Transverse colon (tissue), 4 donors: ENCODE measurements around the gene TAS2R39.

Experiments
- CTCF ChIP-seq, 5 experiments: fragments of 200-600 bp in 3 of 5; fragments of 450-650 bp in 2 of 5; sonication (generic) in 3 of 5; IDR thresholded peaks; 1 replicate in 2 of 5; 2 replicates in 3 of 5; pipeline ENCODE4 v1.5.1; 2016 to 2017; ENCODE audit warnings: antibody characterized with exemption in 5 of 5, inconsistent platforms in 3 of 5, mild to moderate bottlenecking in 2 of 5, moderate library complexity in 1 of 5
- EP300 ChIP-seq: sonication (generic); formaldehyde crosslinking; IDR thresholded peaks from one replicate; pipeline ENCODE4 v1.6.1; 2017; ENCODE audit warnings: antibody characterized with exemption, low read depth
- POLR2AphosphoS5 ChIP-seq, 3 donors: sonication (generic); formaldehyde crosslinking; IDR thresholded peaks; one replicate each; pipeline ENCODE4 v1.6.1; 2016; ENCODE audit warnings: antibody characterized with exemption in 3 of 3

DNA sequence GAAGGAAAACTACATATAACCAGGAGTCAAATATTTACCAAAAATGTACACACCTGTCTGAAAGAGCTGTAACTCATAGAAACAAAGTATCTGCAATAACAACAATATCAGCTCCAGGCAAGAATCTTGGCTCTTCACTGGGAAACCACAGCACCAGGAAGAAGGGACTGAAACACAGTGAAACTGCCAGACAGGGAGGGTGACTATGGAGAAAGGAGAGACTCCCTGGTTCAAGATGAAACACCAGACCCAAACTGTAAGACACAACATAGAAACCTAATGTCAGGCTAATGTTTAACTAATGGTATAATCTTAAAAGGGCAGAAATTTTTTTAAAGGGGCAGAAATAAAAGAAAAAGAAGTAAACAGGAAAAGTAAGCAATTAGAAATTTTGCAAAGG, 11.5 kb upstream of the TAS2R39 start:
- TF ChIP-seq CTCF (IDR thresholded peaks at IDR 0.05) (no peak), EP300 (no peak), POLR2AphosphoS5 (IDR thresholded peaks at IDR 0.05) (no peak)
